ENCODE results near the gene INTS11.

- TF ChIP-seq POLR2AphosphoS5 (IDR thresholded peaks at IDR 0.05) (no peak), CTCF (IDR thresholded peaks at IDR 0.05) (no peak)
Observed at GRCh38 chr1:1317420-1317819, 7.0 kb downstream of the INTS11 start.

All from prostate gland (tissue), 2 donors.